CD4-positive, alpha-beta T cell (primary cell): Measurements from ENCODE around the gene ST6GAL1. TPM values are rescaled to one million over a fixed set of nuclear protein-coding genes. Genes with fewer than 3 reads are reported as not detected.

Source experiments
- ATAC-seq: fragments of 200-7000 bp; cut with Tn5 transposase; one replicate; pipeline ENCODE4 v1.10.0; 2022; ENCODE audit warnings: mild to moderate bottlenecking; ENCODE audit not compliant: poor library complexity
- CTCF ChIA-PET: fragments of 350-600 bp; sonication (Branson Sonifier 250); formaldehyde crosslinking; loops from one replicate; lab custom pipeline; 2021; ENCODE audit warnings: antibody characterized with exemption, inconsistent platforms; lab: Charles Lee
- POLR2A ChIA-PET: fragments of 350-600 bp; sonication (Branson Sonifier 250); formaldehyde crosslinking; loops from one replicate; lab custom pipeline; 2021; ENCODE audit warnings: antibody characterized with exemption, inconsistent platforms; lab: Charles Lee
- DNase-seq, 14 experiments: peaks; one replicate each; pipeline ENCODE4 v3.0.0-alpha.2; 2013 to 2020; ENCODE audit warnings: mixed read lengths in 2 of 14
- H3K27ac ChIP-seq, 2 donors: one replicate each; pipeline versions ENCODE4 v1.5.1 to v1.7.0; 2013; ENCODE audit warnings: low read length in 2 of 2, low read depth in 1 of 2, mild to moderate bottlenecking in 1 of 2
- H3K27me3 ChIP-seq, 2 experiments: 1 replicate in 1 of 2; 2 replicates in 1 of 2; pipeline versions ENCODE4 v1.6.1 to v1.7.0; 2013; ENCODE audit warnings: low read length in 2 of 2, control low read depth in 1 of 2, mild to moderate bottlenecking in 1 of 2, moderate library complexity in 1 of 2; ENCODE audit not compliant: insufficient read depth in 2 of 2, control insufficient read depth in 1 of 2
- H3K36me3 ChIP-seq: one replicate; pipeline ENCODE4 v1.6.1; 2013; ENCODE audit warnings: low read length, control low read depth; ENCODE audit not compliant: insufficient read depth
- H3K4me1 ChIP-seq: one replicate; pipeline ENCODE4 v1.6.1; 2013; ENCODE audit warnings: low read length, control low read depth; ENCODE audit not compliant: insufficient read depth
- H3K4me3 ChIP-seq: one replicate; pipeline ENCODE4 v1.5.1; 2013; ENCODE audit warnings: mild to moderate bottlenecking, low read length, moderate library complexity
- H3K9me3 ChIP-seq, 2 experiments: 1 replicate in 1 of 2; 2 replicates in 1 of 2; pipeline versions ENCODE4 v1.6.1 to v1.7.0; 2013; ENCODE audit warnings: low read length in 2 of 2, mild to moderate bottlenecking in 2 of 2, control low read depth in 1 of 2, moderate library complexity in 1 of 2; ENCODE audit not compliant: control insufficient read depth in 1 of 2, insufficient read depth in 1 of 2
- H3K27ac Mint-ChIP-seq: one replicate; pipeline ENCODE4 v1.8.0; 2020; ENCODE audit warnings: mixed read lengths
- H3K27me3 Mint-ChIP-seq: one replicate; pipeline ENCODE4 v1.8.0; 2021; ENCODE audit warnings: mixed read lengths
- H3K36me3 Mint-ChIP-seq: one replicate; pipeline ENCODE4 v1.8.0; 2021; ENCODE audit warnings: low read depth, mixed read lengths
- H3K4me1 Mint-ChIP-seq: one replicate; pipeline ENCODE4 v1.8.0; 2021; ENCODE audit warnings: low read depth, mixed read lengths
- H3K4me3 Mint-ChIP-seq: one replicate; pipeline ENCODE4 v1.8.0; 2020; ENCODE audit warnings: mild to moderate bottlenecking, mixed read lengths
- H3K9me3 Mint-ChIP-seq: one replicate; pipeline ENCODE4 v1.8.0; 2020; ENCODE audit warnings: mixed read lengths
- intact Hi-C, 2 experiments: fragments of 100-400 bp; cut with DNase I in 1 of 2; cut with micrococcal nuclease in 1 of 2; formaldehyde crosslinking; loops; one replicate each; pipeline versions ENCODE4 v1.15.1 to v1.9.0; 2023 to 2025; cut with DNase I, micrococcal nuclease
- total RNA-seq, 174 experiments: library from RNA in 2 of 174; stranded (reverse) in 2 of 174; gene quantifications; one replicate each; pipeline ENCODE4 v1.2.3 and lab custom pipeline; 2021 to 2026
- TF ChIP-seq, protein P1 (sequence below): fragments of 200-600 bp; IDR thresholded peaks from one replicate; pipeline ENCODE4 v1.8.0; 2022; ENCODE audit warnings: antibody characterized with exemption, mild to moderate bottlenecking

ST6GAL1 gene
- total RNA-seq, 2 experiments from 2014 or later, result 27.6 to 29.1 TPM

GRCh38 chr3:187105700-187106099, 175.4 kb downstream of the ST6GAL1 start:
- Mint-ChIP-seq H3K4me3 (no peak overlapping the region), H3K36me3 (no peaks in the 10 kb centered on the region), H3K27me3 (no peaks in the 10 kb centered on the region), H3K27ac (no peak overlapping the region), H3K4me1 (peaks cover 26% of the 10 kb centered on the region), H3K9me3 (no peaks in the 10 kb centered on the region)
- ChIA-PET CTCF (interaction anchor here (1.0 to 1.1 kb wide), 3 partner anchors 9 to 59 kb away, joined by 3 to 4 read pairs (median 4); no protein-coding TSS in a partner anchor), POLR2A (no interaction called here)
- H3K4me3 ChIP-seq, result no peak overlapping the region
- H3K9me3 ChIP-seq, result no peaks in the 10 kb centered on the region
- DNase-seq, result no peak
- H3K27me3 ChIP-seq, result no peaks in the 10 kb centered on the region
- intact Hi-C loops, result no loop called here
- ATAC-seq, result no peak
- H3K27ac ChIP-seq, result no peak overlapping the region
- H3K36me3 ChIP-seq, result no peaks in the 10 kb centered on the region
- TF ChIP-seq, protein P1, sequence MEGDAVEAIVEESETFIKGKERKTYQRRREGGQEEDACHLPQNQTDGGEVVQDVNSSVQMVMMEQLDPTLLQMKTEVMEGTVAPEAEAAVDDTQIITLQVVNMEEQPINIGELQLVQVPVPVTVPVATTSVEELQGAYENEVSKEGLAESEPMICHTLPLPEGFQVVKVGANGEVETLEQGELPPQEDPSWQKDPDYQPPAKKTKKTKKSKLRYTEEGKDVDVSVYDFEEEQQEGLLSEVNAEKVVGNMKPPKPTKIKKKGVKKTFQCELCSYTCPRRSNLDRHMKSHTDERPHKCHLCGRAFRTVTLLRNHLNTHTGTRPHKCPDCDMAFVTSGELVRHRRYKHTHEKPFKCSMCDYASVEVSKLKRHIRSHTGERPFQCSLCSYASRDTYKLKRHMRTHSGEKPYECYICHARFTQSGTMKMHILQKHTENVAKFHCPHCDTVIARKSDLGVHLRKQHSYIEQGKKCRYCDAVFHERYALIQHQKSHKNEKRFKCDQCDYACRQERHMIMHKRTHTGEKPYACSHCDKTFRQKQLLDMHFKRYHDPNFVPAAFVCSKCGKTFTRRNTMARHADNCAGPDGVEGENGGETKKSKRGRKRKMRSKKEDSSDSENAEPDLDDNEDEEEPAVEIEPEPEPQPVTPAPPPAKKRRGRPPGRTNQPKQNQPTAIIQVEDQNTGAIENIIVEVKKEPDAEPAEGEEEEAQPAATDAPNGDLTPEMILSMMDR, result no peak
- H3K4me1 ChIP-seq, result peaks cover 15% of the 10 kb centered on the region

DNA sequence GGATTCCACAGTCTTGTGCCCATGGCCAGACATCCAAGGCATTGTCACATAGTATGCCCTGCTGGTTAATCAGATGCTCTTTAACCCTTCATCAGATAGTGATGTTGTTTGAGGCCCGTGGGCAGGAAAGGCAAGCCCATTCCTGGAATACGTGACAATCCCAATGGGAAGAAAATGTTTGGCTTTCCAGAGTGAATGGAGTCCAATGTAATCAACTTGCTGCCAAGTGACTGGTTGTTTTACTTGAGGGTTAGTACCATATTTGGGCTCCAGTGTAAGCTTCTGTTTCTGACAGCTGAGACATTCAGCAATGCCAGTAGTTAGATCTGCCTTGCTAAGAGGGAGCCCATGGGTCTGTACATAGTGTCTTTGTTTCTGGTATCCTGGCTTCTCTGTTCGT, 177.7 kb downstream of the ST6GAL1 start:
- POLR2A ChIA-PET, result interaction anchor here (1.4 kb wide), 1 partner anchor 80 kb away, joined by 4 read pairs; no protein-coding TSS in a partner anchor

GRCh38 chr3:187110156-187110555, 179.8 kb downstream of the ST6GAL1 start:
- peaks cover 8% of the 10 kb centered on the region for H3K4me1 Mint-ChIP-seq
- no peak overlapping the region for H3K4me3 Mint-ChIP-seq
- no peaks in the 10 kb centered on the region for H3K36me3 ChIP-seq
- DNase-seq (no peak), ATAC-seq (no peak)
- no peak overlapping the region for H3K4me3 ChIP-seq
- TF ChIP-seq, protein P1, result no peak
- no peaks in the 10 kb centered on the region for H3K36me3 Mint-ChIP-seq
- ChIA-PET CTCF (interaction anchor here (1.1 kb wide), 1 partner anchor 261 kb away, joined by 3 read pairs; no protein-coding TSS in a partner anchor), POLR2A (no interaction called here)
- no peaks in the 10 kb centered on the region for H3K9me3 Mint-ChIP-seq
- no peaks in the 10 kb centered on the region for H3K27me3 Mint-ChIP-seq
- peaks cover 2% of the 10 kb centered on the region for H3K4me1 ChIP-seq
- no peak overlapping the region for H3K27ac Mint-ChIP-seq
- intact Hi-C loops, result loop anchor here in 1 of 2 experiments (5.0 kb wide), 1 partner anchor 258 kb away; no protein-coding TSS in a partner anchor
- no peaks in the 10 kb centered on the region for H3K9me3 ChIP-seq
- H3K27ac ChIP-seq, result no peak overlapping the region
- no peaks in the 10 kb centered on the region for H3K27me3 ChIP-seq

More for the DNA sequence above, 177.7 kb downstream of the ST6GAL1 start:
- H3K36me3 ChIP-seq, result no peaks in the 10 kb centered on the region
- intact Hi-C loops, result no loop called here
- no peak overlapping the region for H3K4me3 ChIP-seq
- H3K27me3 ChIP-seq, result no peaks in the 10 kb centered on the region
- TF ChIP-seq, protein P1, result no peak
- CTCF ChIA-PET, result interaction anchor here (1.1 kb wide), 1 partner anchor 57 kb away, joined by 3 read pairs; no protein-coding TSS in a partner anchor
- peaks cover 2% of the 10 kb centered on the region for H3K4me1 ChIP-seq
- no peaks in the 10 kb centered on the region for H3K27me3 Mint-ChIP-seq
- peaks cover 11% of the 10 kb centered on the region for H3K4me1 Mint-ChIP-seq
- H3K9me3 ChIP-seq, result no peaks in the 10 kb centered on the region
- no peaks in the 10 kb centered on the region for H3K9me3 Mint-ChIP-seq
- H3K27ac ChIP-seq, result no peak overlapping the region
- no peak overlapping the region for H3K4me3 Mint-ChIP-seq
- H3K27ac Mint-ChIP-seq, result no peak overlapping the region
- DNase-seq (no peak), ATAC-seq (no peak)
- no peaks in the 10 kb centered on the region for H3K36me3 Mint-ChIP-seq
